Measurements from ENCODE around the gene GABPB1.

Gene GABPB1

DNA sequence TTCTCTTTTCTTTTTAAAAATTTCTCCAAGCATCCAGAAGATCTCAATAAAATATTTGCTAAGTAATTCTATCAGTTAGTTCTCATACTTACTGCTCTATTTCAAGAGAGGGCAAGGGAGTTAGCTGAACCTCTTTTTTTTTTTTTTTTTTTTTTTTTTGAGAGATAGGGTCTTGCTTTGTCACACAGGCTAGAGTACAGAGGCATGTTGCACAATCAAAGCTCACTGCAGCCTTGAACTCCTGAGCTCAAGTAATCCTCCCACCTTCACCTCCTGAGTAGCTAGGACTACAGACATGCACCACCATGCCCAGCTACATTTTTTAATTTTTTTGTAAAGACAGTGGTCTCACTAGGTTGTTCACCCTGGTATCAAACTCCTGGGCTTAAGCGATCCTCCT is 110.8 kb downstream of the GABPB1 start:
- ATAC-seq = no peak
- no peak for TF ChIP-seq ZFP30 (CRISPR knock-in tag; IDR thresholded peaks at IDR 0.05)
- no peak for TF ChIP-seq BACH2 (CRISPR knock-in tag; IDR thresholded peaks at IDR 0.05; ENCODE audit: borderline replicate concordance)

DNA sequence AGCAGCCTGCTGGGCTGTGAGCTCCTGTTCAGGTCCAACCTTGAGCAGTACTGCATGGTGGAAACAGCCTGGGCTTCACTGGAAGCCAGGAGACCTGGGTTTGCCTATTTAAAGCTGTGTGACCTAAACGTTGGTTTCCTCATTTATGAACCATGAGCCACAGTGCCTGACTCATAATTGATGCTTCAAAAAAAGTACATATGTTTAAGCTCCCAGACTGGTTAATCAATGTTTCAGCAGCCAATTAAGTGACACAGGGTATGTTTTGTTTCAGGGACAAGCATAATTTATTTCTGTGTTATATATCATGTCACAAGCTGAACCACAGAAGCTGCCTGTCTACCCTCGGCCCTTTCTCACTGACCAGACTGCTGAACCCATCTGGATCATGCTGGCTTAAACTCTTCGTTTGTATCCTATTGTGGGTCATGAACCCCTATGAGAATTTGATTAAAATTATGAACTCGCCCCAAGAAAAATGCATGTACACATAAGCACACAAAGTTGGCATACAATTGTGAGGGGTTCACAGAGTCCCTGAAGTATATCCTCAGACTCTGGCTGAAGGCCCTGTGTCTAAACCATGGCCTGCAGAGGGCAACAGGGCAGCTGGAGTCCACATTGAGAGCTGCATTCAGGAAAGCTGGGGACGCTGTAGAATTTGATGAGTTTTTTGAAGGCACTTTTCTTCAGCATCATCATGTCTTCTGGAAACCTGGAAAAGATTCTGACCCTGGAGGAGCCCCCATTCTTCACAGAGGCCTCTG is 113.1 kb downstream of the GABPB1 start:
- 0 out of 3 replicates have a peak, but pooled peaks have one; percentile 36 for ATAC-seq
- no peak for TF ChIP-seq ZFP3 (CRISPR knock-in tag; IDR thresholded peaks at IDR 0.05)
- no peak for TF ChIP-seq TCF4 (CRISPR knock-in tag; IDR thresholded peaks at IDR 0.05; ENCODE audit: borderline replicate concordance)
- TF ChIP-seq ESRRG (CRISPR knock-in tag; IDR thresholded peaks at IDR 0.05) = no peak
- TF ChIP-seq OSR1 (CRISPR knock-in tag; IDR thresholded peaks at IDR 0.05) = no peak
- TF ChIP-seq, protein P1, sequence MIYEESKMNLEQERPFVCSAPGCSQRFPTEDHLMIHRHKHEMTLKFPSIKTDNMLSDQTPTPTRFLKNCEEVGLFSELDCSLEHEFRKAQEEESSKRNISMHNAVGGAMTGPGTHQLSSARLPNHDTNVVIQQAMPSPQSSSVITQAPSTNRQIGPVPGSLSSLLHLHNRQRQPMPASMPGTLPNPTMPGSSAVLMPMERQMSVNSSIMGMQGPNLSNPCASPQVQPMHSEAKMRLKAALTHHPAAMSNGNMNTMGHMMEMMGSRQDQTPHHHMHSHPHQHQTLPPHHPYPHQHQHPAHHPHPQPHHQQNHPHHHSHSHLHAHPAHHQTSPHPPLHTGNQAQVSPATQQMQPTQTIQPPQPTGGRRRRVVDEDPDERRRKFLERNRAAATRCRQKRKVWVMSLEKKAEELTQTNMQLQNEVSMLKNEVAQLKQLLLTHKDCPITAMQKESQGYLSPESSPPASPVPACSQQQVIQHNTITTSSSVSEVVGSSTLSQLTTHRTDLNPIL (CRISPR knock-in tag; IDR thresholded peaks at IDR 0.05; ENCODE audit: low read depth) = no peak
- no peak for TF ChIP-seq ZNF565 (CRISPR knock-in tag; conservative IDR thresholded peaks at IDR 0.05; ENCODE audit: low read depth)
- TF ChIP-seq BACH2 (CRISPR knock-in tag; IDR thresholded peaks at IDR 0.05; ENCODE audit: borderline replicate concordance) = no peak
- TF ChIP-seq ZC3H10 (CRISPR knock-in tag; IDR thresholded peaks at IDR 0.05) = no peak
- no peak for TF ChIP-seq ZNF8 (CRISPR knock-in tag; IDR thresholded peaks at IDR 0.05)

DNA sequence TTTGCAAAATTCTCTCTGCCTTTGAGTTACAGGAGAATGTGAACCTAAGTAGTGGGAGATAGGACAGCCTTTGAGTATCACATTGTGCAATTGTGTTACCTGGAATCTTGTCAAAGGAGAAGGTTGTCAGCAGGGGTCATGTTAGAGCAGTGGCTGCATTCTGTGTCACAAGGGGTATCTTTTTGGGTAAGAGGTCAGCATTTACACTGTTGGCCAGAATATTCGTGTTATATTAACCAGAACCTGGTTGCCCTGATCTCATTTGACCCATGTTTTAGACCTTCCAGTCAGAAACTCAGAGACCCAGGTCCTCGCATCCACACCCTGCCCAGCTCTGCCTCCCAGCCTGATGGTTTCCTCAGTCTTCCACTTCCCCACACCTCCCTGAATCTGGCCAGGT is 116.7 kb downstream of the GABPB1 start:
- no peak for ATAC-seq
- no peak for TF ChIP-seq ZNF70 (CRISPR knock-in tag; IDR thresholded peaks at IDR 0.05)
- no peak for TF ChIP-seq ZFP30 (CRISPR knock-in tag; IDR thresholded peaks at IDR 0.05)
- no peak for TF ChIP-seq BACH2 (CRISPR knock-in tag; IDR thresholded peaks at IDR 0.05; ENCODE audit: borderline replicate concordance)
- TF ChIP-seq OSR1 (CRISPR knock-in tag; IDR thresholded peaks at IDR 0.05) = no peak
- TF ChIP-seq, protein P2, sequence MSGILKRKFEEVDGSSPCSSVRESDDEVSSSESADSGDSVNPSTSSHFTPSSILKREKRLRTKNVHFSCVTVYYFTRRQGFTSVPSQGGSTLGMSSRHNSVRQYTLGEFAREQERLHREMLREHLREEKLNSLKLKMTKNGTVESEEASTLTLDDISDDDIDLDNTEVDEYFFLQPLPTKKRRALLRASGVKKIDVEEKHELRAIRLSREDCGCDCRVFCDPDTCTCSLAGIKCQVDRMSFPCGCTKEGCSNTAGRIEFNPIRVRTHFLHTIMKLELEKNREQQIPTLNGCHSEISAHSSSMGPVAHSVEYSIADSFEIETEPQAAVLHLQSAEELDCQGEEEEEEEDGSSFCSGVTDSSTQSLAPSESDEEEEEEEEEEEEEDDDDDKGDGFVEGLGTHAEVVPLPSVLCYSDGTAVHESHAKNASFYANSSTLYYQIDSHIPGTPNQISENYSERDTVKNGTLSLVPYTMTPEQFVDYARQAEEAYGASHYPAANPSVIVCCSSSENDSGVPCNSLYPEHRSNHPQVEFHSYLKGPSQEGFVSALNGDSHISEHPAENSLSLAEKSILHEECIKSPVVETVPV (CRISPR knock-in tag; IDR thresholded peaks at IDR 0.05) = no peak
- no peak for TF ChIP-seq ZNF565 (CRISPR knock-in tag; conservative IDR thresholded peaks at IDR 0.05; ENCODE audit: low read depth)
- TF ChIP-seq, protein P1 (CRISPR knock-in tag; IDR thresholded peaks at IDR 0.05; ENCODE audit: low read depth) = no peak
- TF ChIP-seq RARB (CRISPR knock-in tag; IDR thresholded peaks at IDR 0.05) = no peak
- TF ChIP-seq ZC3H10 (CRISPR knock-in tag; IDR thresholded peaks at IDR 0.05) = no peak
- TF ChIP-seq, protein P3, sequence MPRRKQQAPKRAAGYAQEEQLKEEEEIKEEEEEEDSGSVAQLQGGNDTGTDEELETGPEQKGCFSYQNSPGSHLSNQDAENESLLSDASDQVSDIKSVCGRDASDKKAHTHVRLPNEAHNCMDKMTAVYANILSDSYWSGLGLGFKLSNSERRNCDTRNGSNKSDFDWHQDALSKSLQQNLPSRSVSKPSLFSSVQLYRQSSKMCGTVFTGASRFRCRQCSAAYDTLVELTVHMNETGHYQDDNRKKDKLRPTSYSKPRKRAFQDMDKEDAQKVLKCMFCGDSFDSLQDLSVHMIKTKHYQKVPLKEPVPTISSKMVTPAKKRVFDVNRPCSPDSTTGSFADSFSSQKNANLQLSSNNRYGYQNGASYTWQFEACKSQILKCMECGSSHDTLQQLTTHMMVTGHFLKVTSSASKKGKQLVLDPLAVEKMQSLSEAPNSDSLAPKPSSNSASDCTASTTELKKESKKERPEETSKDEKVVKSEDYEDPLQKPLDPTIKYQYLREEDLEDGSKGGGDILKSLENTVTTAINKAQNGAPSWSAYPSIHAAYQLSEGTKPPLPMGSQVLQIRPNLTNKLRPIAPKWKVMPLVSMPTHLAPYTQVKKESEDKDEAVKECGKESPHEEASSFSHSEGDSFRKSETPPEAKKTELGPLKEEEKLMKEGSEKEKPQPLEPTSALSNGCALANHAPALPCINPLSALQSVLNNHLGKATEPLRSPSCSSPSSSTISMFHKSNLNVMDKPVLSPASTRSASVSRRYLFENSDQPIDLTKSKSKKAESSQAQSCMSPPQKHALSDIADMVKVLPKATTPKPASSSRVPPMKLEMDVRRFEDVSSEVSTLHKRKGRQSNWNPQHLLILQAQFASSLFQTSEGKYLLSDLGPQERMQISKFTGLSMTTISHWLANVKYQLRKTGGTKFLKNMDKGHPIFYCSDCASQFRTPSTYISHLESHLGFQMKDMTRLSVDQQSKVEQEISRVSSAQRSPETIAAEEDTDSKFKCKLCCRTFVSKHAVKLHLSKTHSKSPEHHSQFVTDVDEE (CRISPR knock-in tag; IDR thresholded peaks at IDR 0.05) = no peak
- TF ChIP-seq SNAI2 (CRISPR knock-in tag; IDR thresholded peaks at IDR 0.05) = no peak
- no peak for TF ChIP-seq ZFP3 (CRISPR knock-in tag; IDR thresholded peaks at IDR 0.05)
- no peak for TF ChIP-seq PPARA (CRISPR knock-in tag; IDR thresholded peaks at IDR 0.05; ENCODE audit: borderline replicate concordance)
- no peak for TF ChIP-seq ESRRG (CRISPR knock-in tag; IDR thresholded peaks at IDR 0.05)
- TF ChIP-seq ARNTL (CRISPR knock-in tag; IDR thresholded peaks at IDR 0.05; ENCODE audit: borderline replicate concordance, low read depth) = no peak
- no peak for TF ChIP-seq TCF4 (CRISPR knock-in tag; IDR thresholded peaks at IDR 0.05; ENCODE audit: borderline replicate concordance)
- no peak for TF ChIP-seq ISL1 (CRISPR knock-in tag; IDR thresholded peaks at IDR 0.05)
- TF ChIP-seq, protein P4, sequence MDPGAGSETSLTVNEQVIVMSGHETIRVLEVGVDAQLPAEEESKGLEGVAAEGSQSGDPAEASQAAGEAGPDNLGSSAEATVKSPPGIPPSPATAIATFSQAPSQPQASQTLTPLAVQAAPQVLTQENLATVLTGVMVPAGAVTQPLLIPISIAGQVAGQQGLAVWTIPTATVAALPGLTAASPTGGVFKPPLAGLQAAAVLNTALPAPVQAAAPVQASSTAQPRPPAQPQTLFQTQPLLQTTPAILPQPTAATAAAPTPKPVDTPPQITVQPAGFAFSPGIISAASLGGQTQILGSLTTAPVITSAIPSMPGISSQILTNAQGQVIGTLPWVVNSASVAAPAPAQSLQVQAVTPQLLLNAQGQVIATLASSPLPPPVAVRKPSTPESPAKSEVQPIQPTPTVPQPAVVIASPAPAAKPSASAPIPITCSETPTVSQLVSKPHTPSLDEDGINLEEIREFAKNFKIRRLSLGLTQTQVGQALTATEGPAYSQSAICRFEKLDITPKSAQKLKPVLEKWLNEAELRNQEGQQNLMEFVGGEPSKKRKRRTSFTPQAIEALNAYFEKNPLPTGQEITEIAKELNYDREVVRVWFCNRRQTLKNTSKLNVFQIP (CRISPR knock-in tag; IDR thresholded peaks at IDR 0.05; ENCODE audit: borderline replicate concordance, low read depth) = no peak
- no peak for TF ChIP-seq CSDC2 (CRISPR knock-in tag; IDR thresholded peaks at IDR 0.05)
